Liver (tissue), 9 donors: Measurements from ENCODE around the gene NDUFV3. TPM values are rescaled to one million over a fixed set of nuclear protein-coding genes. Genes with fewer than 3 reads are reported as not detected.

Experiments
- DNase-seq: peaks from one replicate; pipeline ENCODE4 v3.0.0-alpha.2; 2017; ENCODE audit warnings: low spot score
- H3K27ac ChIP-seq, 2 donors: one replicate each; pipeline ENCODE4 v1.7.0; 2013; ENCODE audit warnings: inconsistent platforms in 2 of 2, low read length in 2 of 2, control low read depth in 1 of 2, low read depth in 1 of 2, mild to moderate bottlenecking in 1 of 2
- H3K27me3 ChIP-seq, 4 donors: one replicate each; pipeline versions ENCODE4 v1.6.1 to v1.7.0; 2013; ENCODE audit warnings: low read length in 3 of 4, inconsistent platforms in 1 of 4, mild to moderate bottlenecking in 1 of 4, moderate library complexity in 1 of 4; ENCODE audit not compliant: control insufficient read depth in 4 of 4, insufficient read depth in 4 of 4
- H3K36me3 ChIP-seq, 4 donors: one replicate each; pipeline versions ENCODE4 v1.6.1 to v1.7.0; 2013; ENCODE audit warnings: low read length in 3 of 4, mild to moderate bottlenecking in 3 of 4, low read depth in 1 of 4, moderate library complexity in 1 of 4; ENCODE audit not compliant: control insufficient read depth in 4 of 4, insufficient read depth in 3 of 4
- H3K4me1 ChIP-seq, 4 donors: one replicate each; pipeline versions ENCODE4 v1.6.1 to v1.7.0; 2013; ENCODE audit warnings: low read length in 3 of 4, mild to moderate bottlenecking in 3 of 4, moderate library complexity in 1 of 4; ENCODE audit not compliant: control insufficient read depth in 4 of 4, insufficient read depth in 4 of 4
- H3K4me3 ChIP-seq, 3 donors: one replicate each; pipeline versions ENCODE4 v1.6.1 to v1.7.0; 2013; ENCODE audit warnings: low read length in 3 of 3, control low read depth in 1 of 3, low read depth in 1 of 3, mild to moderate bottlenecking in 1 of 3
- H3K9ac ChIP-seq, 2 donors: one replicate each; pipeline ENCODE4 v1.7.0; 2013; ENCODE audit warnings: low read length in 2 of 2, mild to moderate bottlenecking in 2 of 2, moderate library complexity in 2 of 2, control low read depth in 1 of 2, low read depth in 1 of 2
- H3K9me3 ChIP-seq, 4 donors: one replicate each; pipeline versions ENCODE4 v1.6.1 to v1.7.0; 2013; ENCODE audit warnings: low read length in 3 of 4; ENCODE audit not compliant: control insufficient read depth in 4 of 4
- ATF3 ChIP-seq: IDR thresholded peaks from 2 replicates; pipeline ENCODE4 v1.6.1; 2016; ENCODE audit warnings: antibody characterized with exemption
- EGR1 ChIP-seq, 2 donors: IDR thresholded peaks; 2 replicates each; pipeline ENCODE4 v1.6.1; 2016 to 2018; ENCODE audit warnings: antibody characterized with exemption in 2 of 2, low read depth in 2 of 2
- FOXA1 ChIP-seq: IDR thresholded peaks from 2 replicates; pipeline ENCODE4 v1.6.1; 2016; ENCODE audit warnings: antibody characterized with exemption
- FOXA2 ChIP-seq: IDR thresholded peaks from 2 replicates; pipeline ENCODE4 v1.6.1; 2016; ENCODE audit warnings: antibody characterized with exemption
- HNF4A ChIP-seq, 2 donors: conservative IDR thresholded peaks; 2 replicates each; pipeline ENCODE4 v1.6.1; 2016; ENCODE audit warnings: antibody characterized with exemption in 2 of 2, mild to moderate bottlenecking in 2 of 2
- HNF4G ChIP-seq: IDR thresholded peaks from 2 replicates; pipeline ENCODE4 v1.6.1; 2016; ENCODE audit warnings: antibody characterized with exemption
- JUND ChIP-seq, 2 donors: IDR thresholded peaks; 2 replicates each; pipeline ENCODE4 v1.6.1; 2016; ENCODE audit warnings: antibody characterized with exemption in 2 of 2
- NR2F2 ChIP-seq: IDR thresholded peaks from 2 replicates; pipeline ENCODE4 v1.6.1; 2016; ENCODE audit warnings: antibody characterized with exemption
- RAD21 ChIP-seq, 2 donors: IDR thresholded peaks; 2 replicates each; pipeline ENCODE4 v1.6.1; 2016; ENCODE audit warnings: antibody characterized with exemption in 2 of 2, mild to moderate bottlenecking in 2 of 2
- REST ChIP-seq: IDR thresholded peaks from 2 replicates; pipeline ENCODE4 v1.6.1; 2016; ENCODE audit warnings: antibody characterized with exemption, mild to moderate bottlenecking
- RXRA ChIP-seq, 2 donors: IDR thresholded peaks; 2 replicates each; pipeline ENCODE4 v1.6.1; 2017 to 2018; ENCODE audit warnings: antibody characterized with exemption in 2 of 2, mild to moderate bottlenecking in 1 of 2
- SP1 ChIP-seq: IDR thresholded peaks from 2 replicates; pipeline ENCODE4 v1.6.1; 2018; ENCODE audit warnings: antibody characterized with exemption, mild to moderate bottlenecking
- TAF1 ChIP-seq: conservative IDR thresholded peaks from 2 replicates; pipeline ENCODE4 v1.6.1; 2016; ENCODE audit warnings: antibody characterized with exemption, mild to moderate bottlenecking
- YY1 ChIP-seq: IDR thresholded peaks from 2 replicates; pipeline ENCODE4 v1.6.1; 2016; ENCODE audit warnings: antibody characterized with exemption, mild to moderate bottlenecking
- ZBTB33 ChIP-seq: IDR thresholded peaks from 2 replicates; pipeline ENCODE4 v1.6.1; 2016; ENCODE audit warnings: antibody characterized with exemption
- WGBS: extraction: QIAGEN DNeasy Blood & Tissue Kit; methylation state at CpG from one replicate; pipeline ENCODE4 v1.1.7; 2013; 5-methylcytosine and 5-hydroxymethylcytosine counted together
- polyA plus RNA-seq, 2 donors: library from polyadenylated mRNA; stranded (reverse) in 1 of 2; unstranded in 1 of 2; fragments of 200-250 nt in 1 of 2; fragments of >200 nt in 1 of 2; fragmentation: Nextera tagmentation in 1 of 2; extraction: Ambion mirVana in 1 of 2; gene quantifications; one replicate each; pipeline versions ENCODE4 v1.2.1 to v1.2.3, GENCODE V29; 2013 to 2015
- total RNA-seq, 2 donors: library from RNA; depleted of rRNA; stranded (reverse); fragments of >200 nt; gene quantifications; one replicate each; pipeline ENCODE4 v1.2.3, GENCODE V29; 2014
- donor health status: healthy.
- donor health status: healthy.
- donor health status: healthy.
- donor health status: healthy.
- donor health status: healthy.

Gene NDUFV3
- total and polyA plus RNA-seq, 4 donors = 15.8 to 31.3 (median 21.9) TPM

GRCh38 chr21:42863504-42863870 is 29.6 kb upstream of the NDUFV3 start:
- Histone ChIP-seq H3K9ac (no peak overlapping the region), H3K27ac (no peak overlapping the region), H3K4me1 (peaks cover 2 to 23% (median 12%) of the 10 kb centered on the region in 4 donors), H3K4me3 (no peak overlapping the region), H3K9me3 (no peaks in the 10 kb centered on the region), H3K27me3 (no peaks in the 10 kb centered on the region), H3K36me3 (peaks cover 4 to 44% (median 14%) of the 10 kb centered on the region in 4 donors)
- no peak for TF ChIP-seq SP1
- TF ChIP-seq NR2F2 = no peak
- TF ChIP-seq FOXA2 = no peak
- TF ChIP-seq ZBTB33 = no peak
- no peak for TF ChIP-seq HNF4A (conservative IDR thresholded peaks at IDR 0.05)
- TF ChIP-seq EGR1 (IDR thresholded peaks at IDR 0.05; ENCODE audit: low read depth in 2 of 2) = no peak
- TF ChIP-seq RXRA (IDR thresholded peaks at IDR 0.05) = no peak
- TF ChIP-seq REST = no peak
- no peak for TF ChIP-seq TAF1
- TF ChIP-seq HNF4G = no peak
- no peak for TF ChIP-seq RAD21 (IDR thresholded peaks at IDR 0.05)
- TF ChIP-seq ATF3 = no peak
- no peak for DNase-seq
- WGBS = 57% methylated on average over 13 of the region's 13 CpGs

GRCh38 chr21:42864286-42864685 is 28.8 kb upstream of the NDUFV3 start:
- Histone ChIP-seq H3K27ac (no peak overlapping the region), H3K36me3 (peaks cover 0 to 44% (median 14%) of the 10 kb centered on the region in 4 donors), H3K27me3 (no peaks in the 10 kb centered on the region), H3K4me3 (no peak overlapping the region), H3K9ac (no peak overlapping the region), H3K9me3 (no peaks in the 10 kb centered on the region), H3K4me1 (peaks cover 2 to 23% (median 12%) of the 10 kb centered on the region in 4 donors)
- no peak for DNase-seq
- TF ChIP-seq FOXA1 (no peak), JUND (IDR thresholded peaks at IDR 0.05) (no peak), EGR1 (IDR thresholded peaks at IDR 0.05; ENCODE audit: low read depth in 2 of 2) (no peak), ATF3 (no peak), RAD21 (IDR thresholded peaks at IDR 0.05) (no peak), NR2F2 (no peak), RXRA (IDR thresholded peaks at IDR 0.05) (no peak), YY1 (no peak), FOXA2 (no peak)
- 92% methylated on average over 14 of the region's 14 CpGs for WGBS
